ENCODE results near the gene GLRX. TPM values are rescaled to one million over a fixed set of nuclear protein-coding genes. Genes with fewer than 3 reads are reported as not detected.
"Not testable (repeated sequence)": the region's sequence is repeated elsewhere in the genome, so short reads cannot be mapped to it uniquely, and the experiment has no call there.

The GLRX gene
- total RNA-seq, 1 donor from 2014 or later, result 3.2 TPM

- ATAC-seq, result not testable (repeated sequence)
These were observed 28.6 kb upstream of the GLRX start for GRCh38 chr5:95851141-95851540.

DNA sequence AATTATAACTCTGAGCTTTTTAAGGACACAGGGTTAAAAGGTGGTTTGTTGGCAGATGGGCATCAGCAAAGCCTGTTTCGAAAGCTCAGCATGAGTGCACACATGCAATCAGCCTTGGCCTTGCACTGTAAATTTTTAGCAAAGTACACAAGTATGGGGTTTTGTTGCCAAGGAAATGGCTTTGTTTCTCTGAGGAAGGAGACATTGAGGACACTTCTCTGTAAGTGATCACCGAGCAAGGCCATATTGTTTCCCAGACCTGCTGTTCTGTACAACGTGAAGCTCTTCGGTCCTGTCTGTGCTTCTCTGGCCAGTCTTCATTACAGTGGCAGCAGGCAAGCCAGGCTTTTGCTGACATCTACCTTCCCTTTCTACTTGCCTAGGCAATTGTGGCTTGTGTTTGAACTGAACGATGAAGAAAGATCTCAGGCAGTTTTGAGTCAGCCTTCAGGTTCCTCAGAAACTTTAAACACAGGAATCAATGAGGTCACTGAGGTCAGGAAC lies 27.9 kb upstream of the GLRX start:
- no peak for ATAC-seq

DNA sequence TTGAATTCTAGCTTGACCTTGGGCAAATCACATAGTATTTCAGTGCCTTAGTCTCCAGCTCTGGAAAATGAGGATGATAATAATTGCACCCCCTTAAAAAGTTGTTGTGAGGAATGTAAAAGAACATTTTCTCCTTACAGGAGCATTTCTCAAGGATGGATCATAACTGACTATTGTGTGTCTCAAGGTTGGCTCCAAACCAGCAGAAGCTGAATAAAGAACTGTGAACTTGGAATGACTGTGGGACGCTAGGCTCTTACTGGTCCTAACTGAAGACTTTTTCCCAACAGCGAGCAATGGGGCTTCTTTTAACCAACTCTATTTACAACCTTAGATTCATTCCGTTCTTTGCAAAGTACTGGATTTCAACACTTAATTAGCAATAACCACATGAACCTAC lies 26.2 kb upstream of the GLRX start:
- no peak for ATAC-seq

- ATAC-seq, result no peak
These were observed 24.7 kb upstream of the GLRX start for GRCh38 chr5:95847261-95847592.

GRCh38 chr5:95846554-95847260 lies 24.2 kb upstream of the GLRX start:
- ATAC-seq, result peak; percentile 93

- ATAC-seq, result no peak
These were observed 22.9 kb upstream of the GLRX start for GRCh38 chr5:95845391-95845790.

DNA sequence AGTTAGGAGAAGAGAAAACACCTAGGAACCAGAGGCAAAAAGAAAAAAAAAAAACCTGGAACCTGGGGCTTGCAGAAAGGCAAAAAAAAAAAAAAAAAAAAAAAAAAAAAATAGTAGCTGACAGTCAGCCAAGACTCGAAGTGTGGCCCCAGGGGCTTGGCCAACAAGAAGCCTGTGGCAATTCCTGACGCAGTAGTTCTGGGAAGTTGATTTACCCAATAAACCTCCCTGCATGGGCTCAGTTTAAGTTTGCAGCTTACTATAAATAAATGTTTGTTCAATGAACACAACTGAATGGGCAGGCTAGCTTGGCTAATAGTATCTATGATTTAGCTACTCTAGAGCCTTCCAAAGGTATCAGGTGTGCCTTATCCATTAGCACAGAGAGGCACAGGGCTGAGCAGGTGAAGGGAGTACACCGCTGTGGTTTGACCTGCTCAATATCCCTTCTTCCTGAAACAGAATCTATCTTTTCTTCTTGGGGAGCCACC lies 21.3 kb upstream of the GLRX start:
- ATAC-seq, result no peak

- peak; percentile 15 for ATAC-seq
These were observed 20.5 kb upstream of the GLRX start for GRCh38 chr5:95842854-95843544.

DNA sequence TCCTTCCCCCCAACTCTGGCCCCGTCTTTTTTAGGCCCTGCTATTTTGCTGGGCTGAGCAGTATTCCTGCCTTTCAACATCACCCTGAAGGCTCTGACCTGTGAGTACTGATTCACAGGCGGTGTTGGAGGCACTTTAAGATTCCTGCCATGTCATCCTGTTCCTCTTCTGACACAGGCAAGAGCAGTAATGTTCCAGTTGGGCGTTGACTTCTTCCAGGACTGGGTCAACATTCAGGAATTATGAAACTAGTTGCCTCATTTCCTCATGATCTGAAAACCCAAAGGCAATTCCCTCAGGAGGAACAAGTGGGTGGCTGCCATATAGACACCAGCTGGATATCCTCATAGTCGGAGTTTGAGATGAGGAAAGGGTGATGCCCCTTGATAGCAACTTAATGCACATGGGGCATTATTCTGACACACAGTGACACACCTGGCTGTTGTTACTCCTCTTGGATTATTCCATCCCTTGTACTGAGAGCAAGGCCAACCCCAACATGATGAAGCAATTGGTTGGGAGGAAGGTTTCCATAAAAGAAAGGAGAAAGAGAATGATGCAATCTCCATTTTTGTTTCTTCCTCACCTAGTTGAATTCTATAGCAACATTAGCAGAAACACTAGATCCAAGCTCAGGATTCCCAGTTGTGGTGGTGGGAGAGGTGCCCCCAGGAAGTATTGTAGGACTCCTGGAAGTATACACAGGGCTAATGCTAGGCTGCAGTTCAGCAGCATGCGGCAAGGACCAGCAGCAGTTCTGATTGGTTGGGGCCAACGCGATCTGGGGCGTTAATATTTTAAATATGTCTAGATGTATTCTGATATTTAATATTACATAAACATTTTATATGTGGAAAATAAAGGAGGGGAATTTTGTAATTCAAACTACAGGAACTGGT lies 19.6 kb upstream of the GLRX start:
- ATAC-seq, result peak; percentile 64

- no peak for ATAC-seq
These were observed 18.6 kb upstream of the GLRX start for GRCh38 chr5:95840956-95841705.

DNA sequence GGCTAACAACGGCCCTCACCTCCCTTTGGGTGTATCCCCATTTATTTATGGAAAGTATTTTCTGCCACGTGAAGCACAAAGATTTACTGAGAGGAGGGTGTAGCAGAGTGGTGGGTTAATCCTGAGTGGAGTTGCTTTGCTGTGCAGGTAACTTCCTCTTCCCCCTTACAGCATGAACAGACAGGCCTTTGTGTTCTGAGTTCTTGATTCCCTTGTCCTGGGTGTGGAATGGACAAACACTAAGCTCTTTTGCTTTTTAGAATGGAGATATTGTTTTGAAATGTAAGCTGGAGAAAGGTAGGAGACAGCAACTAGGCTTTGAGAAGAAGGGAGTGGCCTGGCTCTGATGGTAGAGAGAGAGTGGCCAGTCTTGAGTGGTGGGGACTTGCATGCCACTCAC lies 17.1 kb upstream of the GLRX start:
- ATAC-seq, result peak; percentile 41

DNA sequence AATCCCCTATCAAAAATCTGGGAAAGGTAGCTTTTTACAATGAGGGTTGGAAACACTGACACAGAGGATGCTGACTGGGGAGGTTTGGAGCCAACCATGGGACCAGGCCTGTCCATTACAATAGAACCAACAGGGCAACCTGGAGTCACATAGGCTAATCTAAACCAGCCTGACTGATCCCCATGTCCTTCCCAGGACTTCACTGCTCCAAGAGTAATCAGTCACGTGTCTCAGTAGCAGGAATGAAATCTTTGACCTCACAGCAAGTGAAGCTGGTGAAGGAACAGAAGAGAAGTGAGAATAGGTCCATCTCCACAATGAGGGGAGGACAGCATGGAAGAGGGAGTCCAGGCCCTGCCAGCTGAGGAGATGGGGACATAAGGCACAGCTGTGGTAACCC lies 16.0 kb upstream of the GLRX start:
- ATAC-seq, result no peak

DNA sequence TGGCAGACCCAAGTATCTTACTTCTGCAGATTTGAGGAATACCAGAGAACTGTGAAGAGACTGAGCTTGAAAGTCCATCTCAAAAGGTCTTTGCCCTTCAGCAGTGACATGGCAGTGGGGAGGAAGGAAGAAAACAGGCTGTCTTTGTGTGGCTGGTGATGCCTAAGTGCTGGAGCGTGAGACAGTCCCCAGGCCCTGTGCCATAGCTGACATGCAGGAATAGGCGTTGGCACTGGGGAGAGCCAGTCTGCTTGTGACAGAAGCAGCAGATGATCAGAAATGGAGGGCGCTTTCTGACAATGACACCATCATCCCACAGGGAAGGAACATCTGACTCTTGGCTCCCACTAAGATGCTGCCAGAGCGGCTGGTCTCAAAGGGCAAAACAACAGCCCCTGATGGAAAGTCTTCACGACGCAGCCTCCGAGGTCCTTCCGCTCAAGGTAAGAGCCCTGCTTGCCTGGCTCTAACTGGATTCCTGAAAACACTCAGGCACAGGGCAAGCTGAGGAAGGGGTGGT lies 15.5 kb upstream of the GLRX start:
- ATAC-seq, result no peak

DNA sequence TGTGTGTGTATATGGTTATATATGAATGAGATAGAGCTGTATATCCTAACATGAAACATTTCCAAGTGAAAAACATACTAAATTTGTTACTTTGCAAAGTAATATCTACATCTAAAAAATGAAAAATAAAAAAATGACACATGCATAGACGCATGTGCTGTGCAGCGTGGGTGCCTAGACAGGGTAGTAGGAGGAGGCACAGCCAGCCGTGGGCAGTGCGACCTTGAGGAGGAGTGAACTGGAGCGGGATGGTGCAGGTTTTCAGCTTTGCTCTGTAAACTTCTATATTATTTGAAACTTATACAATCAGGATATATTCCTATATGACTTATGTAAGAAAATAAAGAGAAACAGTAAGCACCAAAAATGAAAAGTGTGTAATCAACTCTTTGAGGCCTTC lies 15.0 kb upstream of the GLRX start:
- ATAC-seq, result no peak

- not testable (repeated sequence) for ATAC-seq
These were observed 14.4 kb upstream of the GLRX start for GRCh38 chr5:95836971-95837370.

GRCh38 chr5:95836544-95836943 lies 14.0 kb upstream of the GLRX start:
- ATAC-seq, result no peak

- no peak for ATAC-seq
These were observed 13.3 kb upstream of the GLRX start for GRCh38 chr5:95835682-95836385.

- ATAC-seq, result no peak
These were observed 10.1 kb upstream of the GLRX start for GRCh38 chr5:95832664-95833063.

GRCh38 chr5:95830226-95830625 lies 7.7 kb upstream of the GLRX start:
- no peak for ATAC-seq

DNA sequence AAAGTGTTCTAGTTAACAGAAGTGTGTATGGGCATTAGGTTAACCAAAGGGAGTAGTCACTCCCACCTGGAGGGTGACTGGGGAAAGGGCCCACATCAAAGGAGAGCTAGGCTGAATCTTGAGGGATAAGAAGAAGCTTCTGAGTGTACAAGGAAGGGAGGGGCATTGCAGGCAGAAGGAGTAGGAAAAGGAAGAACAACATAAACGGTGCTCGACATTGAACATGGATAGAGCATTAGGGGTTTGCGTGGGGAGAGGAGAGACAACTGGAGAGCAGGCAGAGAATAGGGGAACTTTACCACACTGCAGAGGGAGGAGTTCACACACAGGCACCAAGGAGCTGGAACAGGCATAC lies 5.3 kb upstream of the GLRX start:
- ATAC-seq, result no peak

All from esophagus mucosa (tissue), 1 donor.